Cardiac fibroblast (primary cell): ENCODE measurements around the gene PRR20G.

ENCODE experiments used
- DNase-seq, 2 donors: peaks; one replicate each; pipeline versions ENCODE4 v3.0.0 to v3.0.0-alpha.2; 2010; ENCODE audit warnings: low read depth in 2 of 2
- H3K4me3 ChIP-seq, 2 donors: replicated peaks in 1 of 2; 1 replicate in 1 of 2; 2 replicates in 1 of 2; pipeline ENCODE4 v1.5.1; 2011; ENCODE audit warnings: low read depth in 2 of 2, low read length in 2 of 2, mild to moderate bottlenecking in 2 of 2, moderate library complexity in 1 of 2
- CTCF ChIP-seq: IDR thresholded peaks from one replicate; pipeline ENCODE4 v1.5.1; 2011; ENCODE audit warnings: low read depth, mild to moderate bottlenecking, low read length, inconsistent platforms

PRR20G gene

DNA sequence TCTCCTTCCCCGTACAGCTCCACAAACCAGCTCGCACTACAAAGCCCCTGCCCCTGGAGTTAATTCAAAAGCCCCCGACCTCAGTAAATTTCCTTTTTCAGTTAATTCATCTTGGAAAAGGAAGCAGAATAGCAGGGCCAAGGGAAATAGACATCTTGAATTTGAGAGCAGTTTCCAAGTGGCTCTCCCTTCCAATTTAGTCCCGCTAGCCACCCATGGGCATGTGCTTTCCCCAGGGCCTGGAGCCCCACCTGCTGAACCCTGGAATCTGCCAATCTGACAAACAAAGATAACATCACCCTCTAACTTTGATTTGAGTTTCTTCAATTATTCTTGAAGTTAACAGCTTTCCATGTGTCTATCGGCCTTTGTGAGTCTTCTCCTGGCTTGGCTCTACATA is 31.7 kb downstream of the PRR20G start:
- no peak for DNase-seq
- TF ChIP-seq CTCF = no peak
- H3K4me3 ChIP-seq = no peak overlapping the region

DNA sequence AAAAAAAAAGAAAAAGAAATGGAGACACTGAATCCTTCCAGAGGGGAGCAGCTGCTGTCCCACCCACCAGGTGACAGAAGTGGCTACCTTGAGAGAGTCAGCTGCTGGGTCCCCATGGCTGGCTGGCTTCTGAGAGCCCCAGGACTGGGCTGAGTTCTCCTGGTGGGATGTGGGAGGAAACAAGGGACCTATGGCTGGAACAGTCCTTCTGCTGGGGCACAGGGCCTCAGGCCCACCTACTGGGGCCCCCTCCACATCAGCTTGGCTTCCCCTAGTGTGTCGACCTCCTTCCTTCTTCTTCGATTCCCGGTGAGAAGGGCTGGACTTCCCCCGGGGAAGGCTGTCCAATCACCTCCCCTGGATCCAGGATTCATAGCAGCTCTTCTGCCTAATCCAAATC is 32.3 kb downstream of the PRR20G start:
- DNase-seq = no peak
- H3K4me3 ChIP-seq = no peak overlapping the region
- TF ChIP-seq CTCF = no peak

DNA sequence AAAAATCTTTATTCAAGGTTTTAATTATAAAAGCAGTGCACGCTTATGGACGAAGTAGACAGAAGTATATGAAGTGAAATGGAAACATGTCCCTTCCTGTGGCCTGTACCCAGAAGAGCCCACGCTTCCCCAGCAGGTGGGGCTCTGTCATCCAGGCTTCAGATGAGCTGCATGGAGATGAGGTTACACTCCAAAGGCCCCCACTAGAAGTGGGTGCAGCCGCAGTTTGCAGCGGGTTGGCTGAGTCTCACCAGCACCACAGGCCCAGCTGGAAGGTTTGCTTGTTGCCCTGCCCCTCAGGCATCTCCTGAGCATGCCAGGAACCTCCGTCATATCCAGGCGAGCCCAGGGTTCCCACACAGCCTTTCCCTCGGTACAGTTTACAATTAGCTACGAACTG is 33.1 kb downstream of the PRR20G start:
- peak; percentile 25 for TF ChIP-seq CTCF
- peak in 1 of 2 donors; percentile 2 for DNase-seq
- no peak overlapping the region for H3K4me3 ChIP-seq

DNA sequence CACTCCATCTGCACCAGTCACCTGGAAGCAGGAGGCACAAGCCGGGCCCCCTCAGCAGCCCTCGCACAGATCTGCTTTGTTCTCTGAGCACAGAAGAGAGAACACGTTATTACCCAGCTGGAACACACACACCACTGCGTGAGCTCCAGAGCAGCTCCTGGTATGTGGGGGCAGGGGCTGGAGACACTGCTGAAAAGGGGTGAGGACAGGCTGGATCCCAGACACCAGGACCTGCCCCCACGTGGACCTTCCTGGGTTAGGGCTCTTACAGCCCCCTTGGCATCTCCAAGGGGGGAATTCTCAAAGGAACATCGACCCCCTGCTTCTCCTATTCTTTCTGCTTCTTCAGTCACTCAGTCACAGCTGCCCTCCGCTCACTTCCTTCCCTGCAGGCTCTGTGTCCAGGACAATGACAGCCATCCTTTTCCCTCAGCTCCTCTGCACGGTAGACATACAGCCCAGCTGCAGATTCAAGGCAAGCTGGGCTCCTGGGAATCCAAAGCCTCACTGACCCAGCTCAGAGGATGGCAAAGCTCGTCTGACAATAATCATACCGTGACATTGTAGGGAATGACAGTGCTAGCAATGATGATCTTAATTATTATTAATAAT is 33.7 kb downstream of the PRR20G start:
- DNase-seq = no peak
- no peak overlapping the region for H3K4me3 ChIP-seq
- no peak for TF ChIP-seq CTCF

DNA sequence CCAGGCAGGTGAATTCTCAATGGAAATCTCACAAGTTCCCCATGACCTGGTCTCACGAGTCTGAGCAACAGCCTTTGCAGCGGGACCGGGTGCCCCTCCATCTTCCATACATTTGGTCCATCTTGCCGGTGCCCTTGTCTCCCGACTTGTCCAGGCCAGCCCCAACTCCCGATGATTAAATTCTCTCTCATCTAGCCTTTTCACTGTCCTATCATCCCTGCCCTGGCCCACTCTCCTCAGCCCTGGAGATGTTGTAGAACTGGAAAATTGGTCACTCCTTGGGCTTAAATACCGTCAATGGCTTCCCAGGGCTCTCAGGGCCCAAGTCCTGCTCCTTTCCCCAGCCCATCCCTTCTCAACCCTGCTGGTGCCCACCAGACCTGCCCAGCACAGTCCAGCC is 34.4 kb downstream of the PRR20G start:
- DNase-seq = no peak
- no peak overlapping the region for H3K4me3 ChIP-seq
- no peak for TF ChIP-seq CTCF

GRCh38 chr3:127252446-127252845 is 35.4 kb downstream of the PRR20G start:
- TF ChIP-seq CTCF = no peak

GRCh38 chr3:127250032-127250431 is 37.8 kb downstream of the PRR20G start:
- DNase-seq = no peak
- TF ChIP-seq CTCF = no peak
- no peak overlapping the region for H3K4me3 ChIP-seq

More at GRCh38 chr3:127252446-127252845, 35.4 kb downstream of the PRR20G start:
- DNase-seq = no peak
- no peak overlapping the region for H3K4me3 ChIP-seq
